ENCODE measurements around the gene CXCL1. TPM values are rescaled to one million over a fixed set of nuclear protein-coding genes. Genes with fewer than 3 reads are reported as not detected.

Gene CXCL1
- total RNA-seq, 1 experiment from 2014 or later, result not detected

- Histone ChIP-seq H3K27me3 (ENCODE audit: control insufficient read depth, insufficient read depth, low read length) (no peaks in the 10 kb centered on the region), H3K4me3 (ENCODE audit: insufficient read depth, low read depth, low read length) (no peak overlapping the region), H3K36me3 (replicated peaks; ENCODE audit: control insufficient read depth, insufficient read depth, low read length) (no peaks in the 10 kb centered on the region)
- DNase-seq, result no peak
These were observed 35.3 kb downstream of the CXCL1 start for GRCh38 chr4:73904491-73904890.

GRCh38 chr4:73908965-73909364, 39.8 kb downstream of the CXCL1 start:
- no peaks in the 10 kb centered on the region for H3K36me3 ChIP-seq (replicated peaks; ENCODE audit: control insufficient read depth, insufficient read depth, low read length)
- no peaks in the 10 kb centered on the region for H3K27me3 ChIP-seq (ENCODE audit: control insufficient read depth, insufficient read depth, low read length)
- no peak overlapping the region for H3K4me3 ChIP-seq (ENCODE audit: insufficient read depth, low read depth, low read length)
- no peak for DNase-seq

GRCh38 chr4:73911746-73912145, 42.6 kb downstream of the CXCL1 start:
- Histone ChIP-seq H3K27me3 (ENCODE audit: control insufficient read depth, insufficient read depth, low read length) (no peaks in the 10 kb centered on the region), H3K4me3 (ENCODE audit: insufficient read depth, low read depth, low read length) (no peak overlapping the region), H3K36me3 (replicated peaks; ENCODE audit: control insufficient read depth, insufficient read depth, low read length) (no peaks in the 10 kb centered on the region)
- no peak for DNase-seq

- H3K36me3 ChIP-seq (replicated peaks; ENCODE audit: control insufficient read depth, insufficient read depth, low read length), result no peaks in the 10 kb centered on the region
- DNase-seq, result no peak
- no peak overlapping the region for H3K4me3 ChIP-seq (ENCODE audit: insufficient read depth, low read depth, low read length)
- no peaks in the 10 kb centered on the region for H3K27me3 ChIP-seq (ENCODE audit: control insufficient read depth, insufficient read depth, low read length)
These were observed 43.0 kb downstream of the CXCL1 start for GRCh38 chr4:73912191-73912590.

- no peaks in the 10 kb centered on the region for H3K36me3 ChIP-seq (replicated peaks; ENCODE audit: control insufficient read depth, insufficient read depth, low read length)
- H3K27me3 ChIP-seq (ENCODE audit: control insufficient read depth, insufficient read depth, low read length), result no peaks in the 10 kb centered on the region
- no peak for DNase-seq
- no peak overlapping the region for H3K4me3 ChIP-seq (ENCODE audit: insufficient read depth, low read depth, low read length)
These were observed 44.9 kb downstream of the CXCL1 start for GRCh38 chr4:73914071-73914470.

GRCh38 chr4:73916172-73916925, 47.2 kb downstream of the CXCL1 start:
- no peaks in the 10 kb centered on the region for H3K36me3 ChIP-seq (replicated peaks; ENCODE audit: control insufficient read depth, insufficient read depth, low read length)
- no peak overlapping the region for H3K4me3 ChIP-seq (ENCODE audit: insufficient read depth, low read depth, low read length)
- no peaks in the 10 kb centered on the region for H3K27me3 ChIP-seq (ENCODE audit: control insufficient read depth, insufficient read depth, low read length)
- DNase-seq, result no peak

GRCh38 chr4:73917081-73917501, 47.9 kb downstream of the CXCL1 start:
- H3K36me3 ChIP-seq (replicated peaks; ENCODE audit: control insufficient read depth, insufficient read depth, low read length), result no peaks in the 10 kb centered on the region
- no peak for DNase-seq
- H3K27me3 ChIP-seq (ENCODE audit: control insufficient read depth, insufficient read depth, low read length), result no peaks in the 10 kb centered on the region
- H3K4me3 ChIP-seq (ENCODE audit: insufficient read depth, low read depth, low read length), result no peak overlapping the region

- Histone ChIP-seq H3K27me3 (ENCODE audit: control insufficient read depth, insufficient read depth, low read length) (no peaks in the 10 kb centered on the region), H3K4me3 (ENCODE audit: insufficient read depth, low read depth, low read length) (no peak overlapping the region), H3K36me3 (replicated peaks; ENCODE audit: control insufficient read depth, insufficient read depth, low read length) (no peaks in the 10 kb centered on the region)
- DNase-seq, result no peak
These were observed 48.9 kb downstream of the CXCL1 start for GRCh38 chr4:73918058-73918457.

GRCh38 chr4:73919691-73920090, 50.5 kb downstream of the CXCL1 start:
- H3K27me3 ChIP-seq (ENCODE audit: control insufficient read depth, insufficient read depth, low read length), result no peaks in the 10 kb centered on the region
- no peak for DNase-seq
- no peaks in the 10 kb centered on the region for H3K36me3 ChIP-seq (replicated peaks; ENCODE audit: control insufficient read depth, insufficient read depth, low read length)
- no peak overlapping the region for H3K4me3 ChIP-seq (ENCODE audit: insufficient read depth, low read depth, low read length)

Other genes with a start within 250 kb of the CXCL1 start
- gene RASSF6, start 249.0 kb upstream of the CXCL1 start, total RNA-seq (2014; rRNA removed; shearing (Covaris generic)), result 0.22 and 0.66 TPM in 2 replicates
- gene CXCL8, start 128.8 kb upstream of the CXCL1 start, total RNA-seq (2014; rRNA removed; shearing (Covaris generic)), result not detected in 2 replicates
- gene CXCL6, start 32.7 kb upstream of the CXCL1 start, total RNA-seq (2014; rRNA removed; shearing (Covaris generic)), result 0.17 and 1.2 TPM in 2 replicates
- not detected in 2 replicates for gene PF4V1, start 16.1 kb upstream of the CXCL1 start, total RNA-seq (2014; rRNA removed; shearing (Covaris generic))
- 0.33 TPM in 1 of 2 replicates, not detected in the other for gene PF4, start 112.6 kb downstream of the CXCL1 start, total RNA-seq (2014; rRNA removed; shearing (Covaris generic))
- gene PPBP, start 118.8 kb downstream of the CXCL1 start, total RNA-seq (2014; rRNA removed; shearing (Covaris generic)), result not detected in 2 replicates
- gene CXCL5, start 129.3 kb downstream of the CXCL1 start, total RNA-seq (2014; rRNA removed; shearing (Covaris generic)), result 0.31 and 0.55 TPM in 2 replicates
- 0.14 and 0.37 TPM in 2 replicates for gene CXCL3, start 169.3 kb downstream of the CXCL1 start, total RNA-seq (2014; rRNA removed; shearing (Covaris generic))
- not detected in 2 replicates for gene CXCL2, start 229.8 kb downstream of the CXCL1 start, total RNA-seq (2014; rRNA removed; shearing (Covaris generic))

Measured in H7 (cell line).